Stimulated activated CD8-positive, alpha-beta memory T cell treated with anti-CD3 and anti-CD28 coated beads, Interleukin-4, amount 100 ng/mL, for 4 hours (primary cell): Measurements from ENCODE around the gene PM20D2.

Experiments
- DNase-seq, 2 donors: peaks; one replicate each; pipeline ENCODE4 v3.0.0-alpha.2; 2020; ENCODE audit warnings: low read depth in 2 of 2, low spot score in 1 of 2

The PM20D2 gene

DNA sequence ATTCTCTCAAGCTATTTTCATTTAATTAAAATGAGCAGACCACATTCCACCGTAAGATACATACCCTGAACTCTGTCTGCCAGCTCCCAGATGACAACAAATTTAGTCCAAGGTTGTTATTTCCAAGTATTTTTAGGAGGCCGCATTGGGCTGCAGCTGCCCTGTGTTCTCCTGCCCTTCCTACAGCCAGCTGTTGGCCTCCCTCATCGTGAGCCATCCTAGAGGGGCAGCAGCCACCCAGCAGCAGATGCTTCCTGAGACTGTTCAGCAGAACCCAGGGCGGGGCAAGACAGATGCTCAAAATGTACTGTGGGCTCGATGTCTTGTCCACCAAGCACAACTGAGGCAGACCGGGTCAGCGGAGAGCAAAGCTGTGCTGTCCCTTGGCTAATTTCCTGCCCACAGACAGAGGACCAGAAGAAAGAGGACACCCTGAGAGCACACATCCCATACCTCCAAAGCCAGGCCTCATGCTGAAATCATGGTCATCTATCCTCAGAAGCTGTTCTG is 54.9 kb downstream of the PM20D2 start:
- no peak for DNase-seq

DNA sequence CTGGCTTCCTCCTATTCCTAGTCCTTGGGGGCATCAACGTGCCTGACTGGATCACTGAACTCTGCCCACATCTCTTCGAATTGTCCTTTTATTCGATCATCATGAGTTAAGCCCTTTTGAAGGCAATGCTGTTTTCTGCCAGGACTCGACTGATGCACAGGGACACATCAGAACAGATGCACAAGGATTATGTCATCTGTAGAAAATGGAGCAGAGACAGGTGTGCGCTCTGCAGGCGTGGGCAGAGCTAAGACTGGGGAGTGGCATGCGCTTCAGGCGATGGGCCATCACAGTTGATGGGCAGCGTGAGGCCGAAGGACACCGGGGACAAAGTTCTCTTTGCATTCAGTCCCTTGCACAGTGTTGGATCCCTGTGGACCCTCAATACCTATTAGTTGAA is 58.2 kb downstream of the PM20D2 start:
- DNase-seq = no peak

DNA sequence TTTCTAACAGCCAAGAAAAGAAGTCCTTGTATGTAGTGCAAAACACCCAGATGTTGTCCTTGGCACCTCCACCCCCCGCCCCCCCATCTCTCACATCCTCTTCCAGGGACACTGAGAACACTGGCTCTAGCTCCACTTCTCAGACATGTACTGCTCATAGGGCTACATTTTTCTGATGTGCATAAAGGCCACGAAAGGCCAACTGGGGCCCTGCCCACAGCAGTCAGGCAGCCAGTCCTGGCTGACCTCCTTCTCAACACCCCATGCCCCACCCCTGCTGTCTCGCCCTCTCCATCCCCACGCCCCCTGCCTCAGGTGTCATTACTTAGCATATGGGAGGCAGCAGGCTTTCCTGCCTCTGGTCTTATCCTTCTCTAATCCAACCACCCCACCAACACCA is 60.0 kb downstream of the PM20D2 start:
- DNase-seq = no peak

DNA sequence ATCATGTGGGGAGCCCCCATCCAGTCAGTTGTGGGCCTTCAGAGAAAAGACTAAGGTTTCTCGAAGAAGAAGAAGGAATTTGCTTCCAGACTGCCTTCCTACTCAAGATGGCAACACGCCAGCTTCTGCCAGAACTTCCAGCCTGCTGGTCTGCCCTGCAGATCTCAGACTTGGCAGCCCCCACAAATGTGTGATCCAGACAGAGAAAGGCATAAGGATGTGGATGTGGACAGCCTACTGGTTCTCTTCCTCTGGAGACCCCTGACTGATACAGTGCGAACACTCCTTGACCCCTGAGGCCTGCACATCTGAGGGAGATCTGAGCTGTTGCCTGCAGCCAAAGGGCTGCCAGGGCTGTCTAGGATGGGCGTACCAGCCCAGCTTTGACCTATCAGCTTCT is 62.7 kb downstream of the PM20D2 start:
- no peak for DNase-seq

DNA sequence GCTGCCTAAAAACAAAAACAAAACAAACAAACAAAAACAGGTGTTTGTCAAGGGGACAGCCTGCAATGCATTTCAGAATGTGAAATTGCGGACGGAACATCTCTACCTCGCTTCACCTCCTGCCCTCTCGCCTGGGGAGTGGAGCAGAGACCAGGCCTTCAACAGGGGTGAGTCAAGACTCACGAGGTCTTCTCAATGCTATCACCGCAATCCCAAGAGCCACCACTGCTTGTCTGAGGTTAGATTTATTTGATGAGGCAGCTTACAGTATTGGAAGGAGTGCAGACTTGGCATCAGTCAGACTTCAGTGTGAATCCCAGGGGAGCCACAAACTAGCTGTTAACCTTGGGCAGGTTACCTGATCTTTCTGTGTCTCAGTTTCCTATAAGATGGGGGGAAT is 63.6 kb downstream of the PM20D2 start:
- DNase-seq = no peak

DNA sequence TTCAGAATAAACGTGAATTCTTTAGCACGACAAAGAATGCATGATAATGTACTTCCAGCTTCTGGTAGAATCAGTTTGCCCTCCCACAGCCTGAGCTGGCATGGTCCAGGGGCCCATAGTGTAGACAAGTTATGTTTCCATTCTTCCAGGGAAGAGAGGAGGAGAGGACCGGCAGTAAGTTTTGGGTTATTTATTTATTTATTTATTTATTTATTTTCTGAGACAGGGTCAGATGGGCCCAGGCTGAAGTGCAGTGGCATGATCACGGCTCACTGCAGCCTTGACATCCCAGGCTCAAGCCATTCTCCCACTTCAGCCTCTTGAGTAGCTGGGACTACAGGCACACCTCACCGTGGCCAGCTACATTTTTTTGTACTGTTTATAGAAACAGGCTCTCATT is 66.6 kb downstream of the PM20D2 start:
- no peak for DNase-seq

DNA sequence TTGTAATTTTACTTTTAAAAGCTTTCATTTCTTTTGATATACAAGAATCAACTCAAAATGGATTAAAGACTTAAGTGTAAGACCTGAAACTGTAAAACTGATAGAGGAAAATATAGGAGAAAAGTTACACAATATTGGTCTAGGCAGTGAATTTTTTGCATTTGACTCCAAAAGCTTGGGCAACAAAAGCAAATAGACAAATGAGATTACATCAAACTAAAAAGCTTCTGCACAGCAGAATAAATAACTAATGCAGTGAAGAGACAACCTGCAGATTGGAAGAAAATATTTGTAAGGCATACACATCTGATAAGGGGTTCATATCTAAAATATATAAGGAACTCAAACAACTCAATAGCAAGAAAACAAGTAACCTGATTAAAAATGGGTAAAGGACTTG is 68.3 kb downstream of the PM20D2 start:
- DNase-seq = no peak
